B cell (primary cell): ENCODE measurements around the gene MPI. TPM values are rescaled to one million over a fixed set of nuclear protein-coding genes. Genes with fewer than 3 reads are reported as not detected.
A peak's percentile ranks its signal among the peaks of the same experiment; 100 is the strongest.

Source experiments
- ATAC-seq: fragments of 200-7000 bp; cut with Tn5 transposase; one replicate; pipeline ENCODE4 v1.10.0; 2021; ENCODE audit warnings: low read depth, mild to moderate bottlenecking, moderate number of reproducible peaks, moderate library complexity
- CTCF ChIA-PET: fragments of 350-600 bp; sonication (Branson Sonifier 250); formaldehyde crosslinking; loops from one replicate; lab custom pipeline; 2021; ENCODE audit warnings: antibody characterized with exemption, inconsistent platforms; lab: Charles Lee
- POLR2A ChIA-PET: fragments of 350-600 bp; sonication (Branson Sonifier 250); formaldehyde crosslinking; loops from one replicate; lab custom pipeline; 2021; ENCODE audit warnings: antibody characterized with exemption; lab: Charles Lee
- DNase-seq: peaks from one replicate; pipeline ENCODE4 v3.0.0; 2013
- H2AFZ ChIP-seq: 2 replicates; pipeline ENCODE4 v1.6.1; 2012; ENCODE audit warnings: mild to moderate bottlenecking, low read depth, low read length; ENCODE audit not compliant: insufficient read depth, poor library complexity, severe bottlenecking
- H3K27ac ChIP-seq, 2 donors: 1 replicate in 1 of 2; 2 replicates in 1 of 2; pipeline ENCODE4 v1.5.1; 2012 to 2013; ENCODE audit warnings: low read length in 2 of 2, mild to moderate bottlenecking in 2 of 2, moderate library complexity in 1 of 2
- H3K27me3 ChIP-seq, 4 experiments: fragments of 200-600 bp in 1 of 4; sonication (generic) in 1 of 4; replicated peaks in 1 of 4; 1 replicate in 2 of 4; 2 replicates in 2 of 4; pipeline versions ENCODE4 v1.6.1 to v1.7.0; 2013 to 2016; ENCODE audit warnings: low read length in 3 of 4, mild to moderate bottlenecking in 2 of 4, mixed read lengths in 1 of 4, moderate library complexity in 1 of 4; ENCODE audit not compliant: insufficient read depth in 4 of 4, control insufficient read depth in 3 of 4; ENCODE audit errors: control extremely low read depth in 1 of 4
- H3K36me3 ChIP-seq, 2 experiments: replicated peaks in 1 of 2; 1 replicate in 1 of 2; 2 replicates in 1 of 2; pipeline versions ENCODE4 v1.6.1 to v1.7.1; 2013; ENCODE audit warnings: low read length in 1 of 2; ENCODE audit not compliant: insufficient read depth in 2 of 2, control insufficient read depth in 1 of 2; ENCODE audit errors: control extremely low read depth in 1 of 2, extremely low read depth in 1 of 2
- H3K4me1 ChIP-seq, 2 donors: fragments of 200-600 bp in 1 of 2; sonication (generic) in 1 of 2; 1 replicate in 1 of 2; 2 replicates in 1 of 2; pipeline versions ENCODE4 v1.5.1 to v1.6.1; 2013 to 2017; ENCODE audit warnings: low read length in 2 of 2; ENCODE audit not compliant: control insufficient read depth in 2 of 2, insufficient read depth in 2 of 2
- H3K4me2 ChIP-seq: replicated peaks from 2 replicates; pipeline ENCODE3; 2012; ENCODE audit warnings: mild to moderate bottlenecking, low read depth, low read length; ENCODE audit not compliant: poor library complexity, severe bottlenecking
- H3K4me3 ChIP-seq, 5 experiments: fragments of 200-600 bp in 1 of 5; sonication (generic) in 1 of 5; 1 replicate in 3 of 5; 2 replicates in 2 of 5; pipeline versions ENCODE4 v1.5.1 to v1.7.0; 2011 to 2016; ENCODE audit warnings: low read length in 4 of 5, mild to moderate bottlenecking in 4 of 5, low read depth in 2 of 5, control low read depth in 1 of 5, moderate library complexity in 1 of 5; ENCODE audit not compliant: insufficient read depth in 1 of 5; ENCODE audit errors: control extremely low read depth in 1 of 5, extremely low read depth in 1 of 5
- H3K79me2 ChIP-seq: fragments of 200-600 bp; sonication (generic); one replicate; pipeline ENCODE4 v1.6.0; 2016; ENCODE audit warnings: low read length; ENCODE audit not compliant: control insufficient read depth, insufficient read depth
- H3K9ac ChIP-seq: fragments of 200-600 bp; sonication (generic); 2 replicates; pipeline ENCODE4 v1.6.1; 2017; ENCODE audit warnings: mild to moderate bottlenecking, low read length, moderate library complexity
- H3K9me3 ChIP-seq, 3 donors: one replicate each; pipeline versions ENCODE4 v1.6.1 to v1.7.1; 2013; ENCODE audit warnings: low read length in 2 of 3; ENCODE audit not compliant: control insufficient read depth in 2 of 3, insufficient read depth in 1 of 3; ENCODE audit errors: control extremely low read depth in 1 of 3
- H4K20me1 ChIP-seq: 2 replicates; pipeline ENCODE4 v1.6.0; 2012; ENCODE audit warnings: mild to moderate bottlenecking, low read length; ENCODE audit not compliant: insufficient read depth, control insufficient read depth, poor library complexity, severe bottlenecking
- H3K27ac Mint-ChIP-seq: one replicate; pipeline ENCODE4 v1.8.0; 2021; ENCODE audit warnings: mixed read lengths
- H3K27me3 Mint-ChIP-seq: one replicate; pipeline ENCODE4 v1.8.0; 2021; ENCODE audit warnings: mixed read lengths
- H3K4me1 Mint-ChIP-seq: one replicate; pipeline ENCODE4 v1.8.0; 2021; ENCODE audit warnings: mixed read lengths
- H3K4me3 Mint-ChIP-seq: one replicate; pipeline ENCODE4 v1.8.0; 2021; ENCODE audit warnings: mixed read lengths
- H3K9me3 Mint-ChIP-seq: one replicate; pipeline ENCODE4 v1.8.0; 2022; ENCODE audit warnings: mixed read lengths; ENCODE audit not compliant: insufficient read depth
- CTCF ChIP-seq: fragments of 200-600 bp; IDR thresholded peaks from one replicate; pipeline ENCODE4 v1.8.0; 2022; ENCODE audit warnings: antibody characterized with exemption, mild to moderate bottlenecking
- EZH2 ChIP-seq: IDR thresholded peaks from 2 replicates; pipeline ENCODE4 v1.6.1; 2012; ENCODE audit warnings: borderline replicate concordance, low read depth, mild to moderate bottlenecking, moderate library complexity, low read length; ENCODE audit not compliant: insufficient read depth, poor library complexity, severe bottlenecking
- WGBS: methylation state at CpG from one replicate; pipeline ENCODE4 v1.1.5; 2013; ENCODE audit warnings: missing lambda C conversion rate; ENCODE audit not compliant: insufficient coverage; 5-methylcytosine and 5-hydroxymethylcytosine counted together
- intact Hi-C: fragments of 100-400 bp; cut with micrococcal nuclease; formaldehyde crosslinking; loops from one replicate; pipeline ENCODE4 v1.10.0; 2022
- polyA plus RNA-seq: library from polyadenylated mRNA; depleted of rRNA; stranded (reverse); fragments of >200 nt; gene quantifications from 2 replicates; pipeline ENCODE4 v1.2.3, GENCODE V29; 2012
- total RNA-seq, 2 donors: library from RNA; stranded (reverse); fragments of 120-200 nt in 1 of 2; gene quantifications; 1 replicate in 1 of 2; 2 replicates in 1 of 2; pipeline versions ENCODE4 v1.2.3 to v1.2.4, GENCODE V29; 2013 to 2022

MPI gene
- total and polyA plus RNA-seq, 2 donors (not counting 1 experiment from before 2014, with no cell fraction given): 37.2 to 59.8 TPM

GRCh38 chr15:74906450-74907162 lies 16.8 kb downstream of the MPI start, which contains the start of gene FAM219B:
TSS of gene FAM219B (minus strand) at chr15:74906851. CDS start at chr15:74906800, 51 bp downstream.
- peak within 1 kb of the TSS; percentile 73 to 89 (median 85) for H3K4me3 ChIP-seq
- H3K36me3 ChIP-seq: peaks cover 0 to 27% of the 10 kb centered on the region in 2 experiments
- H3K9me3 Mint-ChIP-seq: no peaks in the 10 kb centered on the region
- peak within 1 kb of the TSS; percentile 48 to 79 for H3K27ac ChIP-seq
- TF ChIP-seq EZH2 (no peak), CTCF (no peak)
- H3K4me1 ChIP-seq: peaks cover 19 to 23% of the 10 kb centered on the region in 2 donors
- CTCF ChIA-PET: interaction anchor here (0.6 to 1.9 kb wide), 15 partner anchors 9 to 272 kb away, joined by 3 to 12 read pairs (median 4); partner anchors contain the start of gene COX5A
- H3K4me2 ChIP-seq: peak within 1 kb of the TSS; percentile 89
- peaks cover 14% of the 10 kb centered on the region for H3K79me2 ChIP-seq
- H3K4me3 Mint-ChIP-seq: peak within 1 kb of the TSS; percentile 98
- no peaks in the 10 kb centered on the region for H3K9me3 ChIP-seq
- no peaks in the 10 kb centered on the region for H3K27me3 ChIP-seq
- peaks cover under 1% of the 10 kb centered on the region for H4K20me1 ChIP-seq
- H2AFZ ChIP-seq: peak within 1 kb of the TSS; percentile 97
- peak; percentile 90 for ATAC-seq
- H3K27me3 Mint-ChIP-seq: no peaks in the 10 kb centered on the region
- under 1% methylated on average over 74 of the region's 74 CpGs for WGBS
- DNase-seq: peak; percentile 86
- POLR2A ChIA-PET: interaction anchor here (0.6 to 1.9 kb wide), 5 partner anchors 12 to 268 kb away, joined by 3 to 8 read pairs (median 3); partner anchors contain the start of gene MPI
- intact Hi-C loops: loop anchor here (1.0 kb wide), 4 partner anchors 17 to 63 kb away; partner anchors contain the start of genes COX5A, SCAMP2 and ULK3
- peak within 1 kb of the TSS; percentile 83 for H3K9ac ChIP-seq
- H3K4me1 Mint-ChIP-seq: peaks cover 45% of the 10 kb centered on the region
- H3K27ac Mint-ChIP-seq: peak within 1 kb of the TSS; percentile 98
